GM06990 (cell line): Measurements from ENCODE around the gene LPGAT1.
"Not testable (repeated sequence)": the region's sequence is repeated elsewhere in the genome, so short reads cannot be mapped to it uniquely, and the experiment has no call there.

Experiments used
- DNase-seq: peaks from one replicate; pipeline ENCODE4 v3.0.0-alpha.2; 2011; ENCODE audit not compliant: insufficient read length; ENCODE audit errors: extremely low read depth
- H3K27me3 ChIP-seq: replicated peaks from 2 replicates; pipeline ENCODE4 v1.6.0; 2011; ENCODE audit warnings: low read length; ENCODE audit not compliant: control insufficient read depth, insufficient read depth
- H3K36me3 ChIP-seq: 2 replicates; pipeline ENCODE4 v1.5.1; 2011; ENCODE audit warnings: low read length; ENCODE audit not compliant: control insufficient read depth, insufficient read depth
- H3K4me3 ChIP-seq: replicated peaks from 2 replicates; pipeline ENCODE4 v1.5.1; 2011; ENCODE audit warnings: low read depth, mild to moderate bottlenecking, control low read depth, low read length
- CTCF ChIP-seq: IDR thresholded peaks from 2 replicates; pipeline ENCODE4 v1.5.1; 2011; ENCODE audit warnings: low read length, control low read depth, mild to moderate bottlenecking, inconsistent platforms; ENCODE audit not compliant: insufficient read depth, poor library complexity, severe bottlenecking

The LPGAT1 gene

GRCh38 chr1:211722277-211723175 lies 108.0 kb downstream of the LPGAT1 start:
- TF ChIP-seq CTCF = no peak
- Histone ChIP-seq H3K4me3 (no peak overlapping the region), H3K36me3 (no peaks in the 10 kb centered on the region), H3K27me3 (no peaks in the 10 kb centered on the region)
- no peak for DNase-seq

GRCh38 chr1:211716555-211716954 lies 114.0 kb downstream of the LPGAT1 start:
- not testable (repeated sequence) for H3K36me3 ChIP-seq, H3K27me3 ChIP-seq, DNase-seq, H3K4me3 ChIP-seq

GRCh38 chr1:211715971-211716370 lies 114.6 kb downstream of the LPGAT1 start:
- no peak for DNase-seq
- Histone ChIP-seq H3K36me3 (no peaks in the 10 kb centered on the region), H3K4me3 (no peak overlapping the region), H3K27me3 (no peaks in the 10 kb centered on the region)
- TF ChIP-seq CTCF = no peak

- no peak for DNase-seq
- H3K36me3 ChIP-seq = no peaks in the 10 kb centered on the region
- no peaks in the 10 kb centered on the region for H3K27me3 ChIP-seq
- TF ChIP-seq CTCF = no peak
- H3K4me3 ChIP-seq = no peak overlapping the region
Measured at GRCh38 chr1:211714154-211714553, 116.4 kb downstream of the LPGAT1 start.

- DNase-seq = no peak
- no peak for TF ChIP-seq CTCF
- H3K36me3 ChIP-seq = no peaks in the 10 kb centered on the region
- H3K4me3 ChIP-seq = no peak overlapping the region
- no peaks in the 10 kb centered on the region for H3K27me3 ChIP-seq
Measured at GRCh38 chr1:211713231-211713630, 117.3 kb downstream of the LPGAT1 start.

- Histone ChIP-seq H3K4me3 (no peak overlapping the region), H3K27me3 (no peaks in the 10 kb centered on the region), H3K36me3 (no peaks in the 10 kb centered on the region)
- no peak for DNase-seq
- TF ChIP-seq CTCF = no peak
Measured at GRCh38 chr1:211711315-211711705, 119.3 kb downstream of the LPGAT1 start.
